ENCODE data around the gene MYH11. TPM values are rescaled to one million over a fixed set of nuclear protein-coding genes. Genes with fewer than 3 reads are reported as not detected.

Gene MYH11
- total RNA-seq, 2 donors from 2014 or later: 2,411 to 2,456 TPM

- Histone ChIP-seq H3K4me1 (ENCODE audit: control insufficient read depth in 1 of 2, low read depth in 2 of 2) (no peaks in the 10 kb centered on the region), H3K9me3 (no peaks in the 10 kb centered on the region)
- no peak for TF ChIP-seq CTCF (IDR thresholded peaks at IDR 0.05)
These were observed 106.8 kb downstream of the MYH11 start for GRCh38 chr16:15749985-15750384.

GRCh38 chr16:15749371-15749770 is 107.5 kb downstream of the MYH11 start:
- Histone ChIP-seq H3K27me3 (replicated peaks; ENCODE audit: insufficient read depth) (no peaks in the 10 kb centered on the region), H3K27ac (peak overlapping the region in 1 of 2 donors; percentile 57), H3K4me3 (no peak overlapping the region), H3K4me1 (ENCODE audit: control insufficient read depth in 1 of 2, low read depth in 2 of 2) (no peaks in the 10 kb centered on the region), H3K9me3 (no peaks in the 10 kb centered on the region), H3K36me3 (peaks cover 92% of the 10 kb centered on the region)
- no peak for TF ChIP-seq CTCF (IDR thresholded peaks at IDR 0.05)
- DNase-seq (ENCODE audit: low spot score) (no peak), ATAC-seq (ENCODE audit: insufficient number of reproducible peaks, low FRiP score, low read depth) (no peak)

More at GRCh38 chr16:15749985-15750384, 106.8 kb downstream of the MYH11 start:
- ATAC-seq (ENCODE audit: insufficient number of reproducible peaks, low FRiP score, low read depth): no peak
- Histone ChIP-seq H3K27ac (peak overlapping the region in 1 of 2 donors; percentile 57), H3K4me3 (no peak overlapping the region), H3K36me3 (peaks cover 91% of the 10 kb centered on the region), H3K27me3 (replicated peaks; ENCODE audit: insufficient read depth) (no peaks in the 10 kb centered on the region)
- no peak for DNase-seq (ENCODE audit: low spot score)

GRCh38 chr16:15748654-15749053 is 108.2 kb downstream of the MYH11 start:
- no peak overlapping the region for H3K4me3 ChIP-seq
- no peaks in the 10 kb centered on the region for H3K4me1 ChIP-seq (ENCODE audit: control insufficient read depth in 1 of 2, low read depth in 2 of 2)
- ATAC-seq (ENCODE audit: insufficient number of reproducible peaks, low FRiP score, low read depth): no peak
- no peaks in the 10 kb centered on the region for H3K9me3 ChIP-seq
- DNase-seq (ENCODE audit: low spot score): no peak
- no peaks in the 10 kb centered on the region for H3K27me3 ChIP-seq (replicated peaks; ENCODE audit: insufficient read depth)
- no peak overlapping the region for H3K27ac ChIP-seq
- TF ChIP-seq CTCF (IDR thresholded peaks at IDR 0.05): no peak
- peaks cover 94% of the 10 kb centered on the region for H3K36me3 ChIP-seq

GRCh38 chr16:15747937-15748336 is 108.9 kb downstream of the MYH11 start:
- DNase-seq (ENCODE audit: low spot score) (no peak), ATAC-seq (ENCODE audit: insufficient number of reproducible peaks, low FRiP score, low read depth) (no peak)
- TF ChIP-seq CTCF (IDR thresholded peaks at IDR 0.05): no peak
- H3K9me3 ChIP-seq: no peaks in the 10 kb centered on the region
- H3K4me3 ChIP-seq: no peak overlapping the region
- H3K27ac ChIP-seq: no peak overlapping the region
- H3K36me3 ChIP-seq: peaks cover 94% of the 10 kb centered on the region
- H3K4me1 ChIP-seq (ENCODE audit: control insufficient read depth in 1 of 2, low read depth in 2 of 2): no peaks in the 10 kb centered on the region
- H3K27me3 ChIP-seq (replicated peaks; ENCODE audit: insufficient read depth): no peaks in the 10 kb centered on the region

- no peak for TF ChIP-seq CTCF (IDR thresholded peaks at IDR 0.05)
- H3K36me3 ChIP-seq: peaks cover 95% of the 10 kb centered on the region
- no peak overlapping the region for H3K4me3 ChIP-seq
- H3K4me1 ChIP-seq (ENCODE audit: control insufficient read depth in 1 of 2, low read depth in 2 of 2): no peaks in the 10 kb centered on the region
- H3K9me3 ChIP-seq: no peaks in the 10 kb centered on the region
- H3K27ac ChIP-seq: no peak overlapping the region
- H3K27me3 ChIP-seq (replicated peaks; ENCODE audit: insufficient read depth): no peaks in the 10 kb centered on the region
- ATAC-seq (ENCODE audit: insufficient number of reproducible peaks, low FRiP score, low read depth) (no peak), DNase-seq (ENCODE audit: low spot score) (no peak)
These were observed 110.5 kb downstream of the MYH11 start for GRCh38 chr16:15746332-15746731.

All from thoracic aorta (tissue), 2 donors.